H9 (cell line): ENCODE measurements around the gene ZNF771. TPM values are rescaled to one million over a fixed set of nuclear protein-coding genes. Genes with fewer than 3 reads are reported as not detected.

Source experiments
- DNase-seq: peaks from one replicate; pipeline ENCODE4 v3.0.0-alpha.2; 2017
- H2AFZ ChIP-seq: one replicate; pipeline ENCODE4 v1.6.1; 2013; ENCODE audit warnings: mild to moderate bottlenecking, low read length, control low read depth, moderate library complexity
- H2AK5ac ChIP-seq: 2 replicates; pipeline ENCODE4 v1.6.1; 2013; ENCODE audit warnings: low read length, control low read depth, mixed read lengths; ENCODE audit not compliant: insufficient read length
- H2BK120ac ChIP-seq: one replicate; pipeline ENCODE4 v1.6.1; 2013; ENCODE audit warnings: low read depth, mild to moderate bottlenecking, low read length, control low read depth, inconsistent platforms; ENCODE audit not compliant: poor library complexity, severe bottlenecking
- H2BK12ac ChIP-seq: 2 replicates; pipeline ENCODE4 v1.6.1; 2013; ENCODE audit warnings: low read length, control low read depth, mixed read lengths, low read depth; ENCODE audit not compliant: insufficient read length
- H2BK15ac ChIP-seq: 2 replicates; pipeline ENCODE4 v1.6.1; 2013; ENCODE audit warnings: low read depth, low read length, control low read depth
- H2BK20ac ChIP-seq: one replicate; pipeline ENCODE4 v1.6.1; 2013; ENCODE audit warnings: low read depth, mild to moderate bottlenecking, low read length, control low read depth, inconsistent platforms; ENCODE audit not compliant: poor library complexity, severe bottlenecking
- H2BK5ac ChIP-seq: 2 replicates; pipeline ENCODE4 v1.6.1; 2013; ENCODE audit warnings: low read length, control low read depth, mixed read lengths; ENCODE audit not compliant: insufficient read length
- H3K14ac ChIP-seq: 2 replicates; pipeline ENCODE4 v1.6.1; 2013; ENCODE audit warnings: low read length, control low read depth; ENCODE audit not compliant: insufficient read depth
- H3K18ac ChIP-seq: 2 replicates; pipeline ENCODE4 v1.6.1; 2013; ENCODE audit warnings: low read depth, mild to moderate bottlenecking, mixed read lengths, low read length, control low read depth; ENCODE audit not compliant: insufficient read length
- H3K23ac ChIP-seq: 2 replicates; pipeline ENCODE4 v1.6.1; 2013; ENCODE audit warnings: low read length, control low read depth, mixed read lengths, low read depth; ENCODE audit not compliant: insufficient read length
- H3K23me2 ChIP-seq: 2 replicates; pipeline ENCODE4 v1.6.1; 2013; ENCODE audit warnings: low read depth, mild to moderate bottlenecking, mixed read lengths, low read length, control low read depth; ENCODE audit not compliant: insufficient read length, poor library complexity, severe bottlenecking
- H3K27ac ChIP-seq: 2 replicates; pipeline ENCODE4 v1.5.1; 2013; ENCODE audit warnings: low read length, control low read depth, mixed read lengths, low read depth; ENCODE audit not compliant: insufficient read length
- H3K27me3 ChIP-seq: 2 replicates; pipeline ENCODE4 v1.6.1; 2013; ENCODE audit warnings: low read length, control low read depth, inconsistent platforms; ENCODE audit not compliant: insufficient read depth
- H3K4ac ChIP-seq: 2 replicates; pipeline ENCODE4 v1.6.1; 2013; ENCODE audit warnings: low read depth, mild to moderate bottlenecking, control low read depth, inconsistent platforms, low read length, moderate library complexity
- H3K4me1 ChIP-seq: 2 replicates; pipeline ENCODE4 v1.6.1; 2013; ENCODE audit warnings: low read length, control low read depth, inconsistent platforms; ENCODE audit not compliant: insufficient read depth
- H3K4me2 ChIP-seq: 2 replicates; pipeline ENCODE4 v1.6.1; 2013; ENCODE audit warnings: low read length, control low read depth, mixed read lengths; ENCODE audit not compliant: insufficient read length, insufficient read depth
- H3K56ac ChIP-seq: 2 replicates; pipeline ENCODE4 v1.6.1; 2013; ENCODE audit warnings: low read depth, mild to moderate bottlenecking, mixed read lengths, low read length, control low read depth; ENCODE audit not compliant: insufficient read length
- H3K79me1 ChIP-seq: 2 replicates; pipeline ENCODE4 v1.6.1; 2013; ENCODE audit warnings: low read depth, mild to moderate bottlenecking, moderate library complexity, low read length, control low read depth, inconsistent platforms; ENCODE audit not compliant: insufficient read depth, poor library complexity, severe bottlenecking
- H3K79me2 ChIP-seq: 2 replicates; pipeline ENCODE4 v1.6.1; 2013; ENCODE audit warnings: low read length, control low read depth, inconsistent platforms; ENCODE audit not compliant: insufficient read depth
- H3K9ac ChIP-seq: 2 replicates; pipeline ENCODE4 v1.6.1; 2013; ENCODE audit warnings: low read length, control low read depth, mixed read lengths; ENCODE audit not compliant: insufficient read length; ENCODE audit errors: extremely low read depth
- H3K9me3 ChIP-seq: one replicate; pipeline ENCODE4 v1.6.1; 2013; ENCODE audit warnings: low read depth, low read length, inconsistent platforms; ENCODE audit not compliant: control insufficient read depth
- H3T11ph ChIP-seq: one replicate; pipeline ENCODE4 v1.6.1; 2013; ENCODE audit warnings: mild to moderate bottlenecking, low read length, control low read depth, inconsistent platforms
- H4K20me1 ChIP-seq: one replicate; pipeline ENCODE4 v1.6.1; 2013; ENCODE audit not compliant: control insufficient read depth, insufficient read length, insufficient read depth
- H4K5ac ChIP-seq: 2 replicates; pipeline ENCODE4 v1.6.1; 2013; ENCODE audit warnings: low read depth, mild to moderate bottlenecking, mixed read lengths, low read length, control low read depth; ENCODE audit not compliant: insufficient read length
- H4K8ac ChIP-seq: replicated peaks from 2 replicates; pipeline ENCODE4 v1.6.1; 2013; ENCODE audit warnings: low read length, control low read depth, mixed read lengths, low read depth; ENCODE audit not compliant: insufficient read length
- H4K91ac ChIP-seq: 2 replicates; pipeline ENCODE4 v1.6.1; 2013; ENCODE audit warnings: low read depth, mild to moderate bottlenecking, moderate library complexity, mixed read lengths, low read length, control low read depth; ENCODE audit not compliant: insufficient read length
- H3K27ac Mint-ChIP-seq, 3 experiments: 2 replicates in 2 of 3; 3 replicates in 1 of 3; pipeline ENCODE4 v1.8.0; 2020 to 2021; ENCODE audit warnings: mixed read lengths in 3 of 3, mild to moderate bottlenecking in 1 of 3, moderate library complexity in 1 of 3
- H3K27me3 Mint-ChIP-seq: 2 replicates; pipeline ENCODE4 v1.8.0; 2021; ENCODE audit warnings: low read depth, mild to moderate bottlenecking, moderate library complexity, mixed read lengths
- H3K36me3 Mint-ChIP-seq, 3 experiments: 2 replicates in 2 of 3; 3 replicates in 1 of 3; pipeline ENCODE4 v1.8.0; 2020 to 2021; ENCODE audit warnings: low read depth in 3 of 3, mixed read lengths in 3 of 3; ENCODE audit not compliant: insufficient read depth in 1 of 3
- H3K4me1 Mint-ChIP-seq, 2 experiments: 2 replicates each; pipeline ENCODE4 v1.8.0; 2020; ENCODE audit warnings: mixed read lengths in 2 of 2
- H3K4me3 Mint-ChIP-seq, 2 experiments: 2 replicates in 1 of 2; 3 replicates in 1 of 2; pipeline ENCODE4 v1.8.0; 2020 to 2021; ENCODE audit warnings: mild to moderate bottlenecking in 2 of 2, mixed read lengths in 2 of 2, moderate library complexity in 1 of 2
- H3K9me3 Mint-ChIP-seq, 2 experiments: 2 replicates in 1 of 2; 3 replicates in 1 of 2; pipeline ENCODE4 v1.8.0; 2020; ENCODE audit warnings: mild to moderate bottlenecking in 2 of 2, mixed read lengths in 2 of 2, moderate library complexity in 1 of 2
- CTCF ChIP-seq: fragments of 200-600 bp; sonication (generic); conservative IDR thresholded peaks from 3 replicates; pipeline ENCODE4 v1.8.0; 2021; ENCODE audit warnings: antibody characterized with exemption, mild to moderate bottlenecking
- WGBS: extraction: QIAGEN DNeasy Blood & Tissue Kit; methylation state at CpG from one replicate; pipeline ENCODE4 v1.1.7; 2013; ENCODE audit warnings: missing lambda C conversion rate, low lambda C conversion rate, mixed read lengths; ENCODE audit not compliant: insufficient read length; ENCODE audit errors: extremely low coverage; 5-methylcytosine and 5-hydroxymethylcytosine counted together
- total RNA-seq: library from RNA; stranded (reverse); gene quantifications from 2 replicates; pipeline ENCODE4 v1.2.1, GENCODE V29; 2021

ZNF771 gene
- total RNA-seq, 1 experiment from 2014 or later = 10.5 TPM

- no CpG with 5 or more reads among the region's 11 CpGs for WGBS
- H3K4ac ChIP-seq = no peak overlapping the region
- H3K56ac ChIP-seq = no peak overlapping the region
- H3K79me2 ChIP-seq = no peaks in the 10 kb centered on the region; the same call in 1 of the 2 replicates
- Mint-ChIP-seq H3K9me3 (peaks cover 6 to 10% of the 10 kb centered on the region in 2 experiments; a peak in 3 of 5 replicates), H3K4me1 (peaks cover 14 to 18% of the 10 kb centered on the region in 2 experiments), H3K27me3 (peaks cover 21% of the 10 kb centered on the region), H3K4me3 (peak overlapping the region; percentile 84 to 89), H3K36me3 (peaks cover 15 to 27% (median 23%) of the 10 kb centered on the region in 3 experiments), H3K27ac (no peak overlapping the region; a peak in 1 of 7 replicates)
- no peak for TF ChIP-seq CTCF
- H3K27me3 ChIP-seq = no peaks in the 10 kb centered on the region
- no peak overlapping the region for H2AK5ac ChIP-seq
- H2BK20ac ChIP-seq = no peak overlapping the region
- H2BK12ac ChIP-seq = no peak overlapping the region
- no peaks in the 10 kb centered on the region for H4K20me1 ChIP-seq
- H3T11ph ChIP-seq = no peak overlapping the region
- no peak overlapping the region for H2AFZ ChIP-seq
- H3K18ac ChIP-seq = no peak overlapping the region
- peak overlapping the region; percentile 68 for H3K4me2 ChIP-seq
- no peak overlapping the region for H4K5ac ChIP-seq
- peaks cover 5% of the 10 kb centered on the region for H3K23me2 ChIP-seq
- H3K9me3 ChIP-seq = no peaks in the 10 kb centered on the region
- no peak overlapping the region for H4K91ac ChIP-seq
- no peak overlapping the region for H2BK120ac ChIP-seq
- no peak overlapping the region for H2BK15ac ChIP-seq
- no peaks in the 10 kb centered on the region for H3K79me1 ChIP-seq
- H3K4me1 ChIP-seq = peaks cover 3% of the 10 kb centered on the region; the same call in 1 of the 2 replicates
- no peak overlapping the region for H3K23ac ChIP-seq
- no peak overlapping the region for H2BK5ac ChIP-seq
- DNase-seq = no peak
- H3K9ac ChIP-seq = peak overlapping the region; percentile 37
- no peak overlapping the region for H3K27ac ChIP-seq
- no peak overlapping the region for H4K8ac ChIP-seq
- H3K14ac ChIP-seq = no peak overlapping the region
Observed at GRCh38 chr16:30445149-30445407, 37.7 kb downstream of the ZNF771 start.
